ENCODE results near the gene HS1BP3. TPM values are rescaled to one million over a fixed set of nuclear protein-coding genes. Genes with fewer than 3 reads are reported as not detected.

Gene HS1BP3
- total RNA-seq, 1 donor from 2014 or later, result 19.6 TPM

GRCh38 chr2:20592106-20593071 is 58.5 kb downstream of the HS1BP3 start:
- no peak overlapping the region for H3K4me3 Mint-ChIP-seq
- no peak for DNase-seq (ENCODE audit: low read depth, low spot score)
- no peaks in the 10 kb centered on the region for H3K9me3 Mint-ChIP-seq
- no peaks in the 10 kb centered on the region for H3K36me3 Mint-ChIP-seq (ENCODE audit: low read depth)
- no peaks in the 10 kb centered on the region for H3K27me3 Mint-ChIP-seq (ENCODE audit: low read depth)
- H3K27ac Mint-ChIP-seq (ENCODE audit: unreplicated experiment), result no peak overlapping the region
- H3K4me1 Mint-ChIP-seq, result peaks cover 64% of the 10 kb centered on the region
- TF ChIP-seq, protein P1, sequence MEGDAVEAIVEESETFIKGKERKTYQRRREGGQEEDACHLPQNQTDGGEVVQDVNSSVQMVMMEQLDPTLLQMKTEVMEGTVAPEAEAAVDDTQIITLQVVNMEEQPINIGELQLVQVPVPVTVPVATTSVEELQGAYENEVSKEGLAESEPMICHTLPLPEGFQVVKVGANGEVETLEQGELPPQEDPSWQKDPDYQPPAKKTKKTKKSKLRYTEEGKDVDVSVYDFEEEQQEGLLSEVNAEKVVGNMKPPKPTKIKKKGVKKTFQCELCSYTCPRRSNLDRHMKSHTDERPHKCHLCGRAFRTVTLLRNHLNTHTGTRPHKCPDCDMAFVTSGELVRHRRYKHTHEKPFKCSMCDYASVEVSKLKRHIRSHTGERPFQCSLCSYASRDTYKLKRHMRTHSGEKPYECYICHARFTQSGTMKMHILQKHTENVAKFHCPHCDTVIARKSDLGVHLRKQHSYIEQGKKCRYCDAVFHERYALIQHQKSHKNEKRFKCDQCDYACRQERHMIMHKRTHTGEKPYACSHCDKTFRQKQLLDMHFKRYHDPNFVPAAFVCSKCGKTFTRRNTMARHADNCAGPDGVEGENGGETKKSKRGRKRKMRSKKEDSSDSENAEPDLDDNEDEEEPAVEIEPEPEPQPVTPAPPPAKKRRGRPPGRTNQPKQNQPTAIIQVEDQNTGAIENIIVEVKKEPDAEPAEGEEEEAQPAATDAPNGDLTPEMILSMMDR (conservative IDR thresholded peaks at IDR 0.05), result no peak

DNA sequence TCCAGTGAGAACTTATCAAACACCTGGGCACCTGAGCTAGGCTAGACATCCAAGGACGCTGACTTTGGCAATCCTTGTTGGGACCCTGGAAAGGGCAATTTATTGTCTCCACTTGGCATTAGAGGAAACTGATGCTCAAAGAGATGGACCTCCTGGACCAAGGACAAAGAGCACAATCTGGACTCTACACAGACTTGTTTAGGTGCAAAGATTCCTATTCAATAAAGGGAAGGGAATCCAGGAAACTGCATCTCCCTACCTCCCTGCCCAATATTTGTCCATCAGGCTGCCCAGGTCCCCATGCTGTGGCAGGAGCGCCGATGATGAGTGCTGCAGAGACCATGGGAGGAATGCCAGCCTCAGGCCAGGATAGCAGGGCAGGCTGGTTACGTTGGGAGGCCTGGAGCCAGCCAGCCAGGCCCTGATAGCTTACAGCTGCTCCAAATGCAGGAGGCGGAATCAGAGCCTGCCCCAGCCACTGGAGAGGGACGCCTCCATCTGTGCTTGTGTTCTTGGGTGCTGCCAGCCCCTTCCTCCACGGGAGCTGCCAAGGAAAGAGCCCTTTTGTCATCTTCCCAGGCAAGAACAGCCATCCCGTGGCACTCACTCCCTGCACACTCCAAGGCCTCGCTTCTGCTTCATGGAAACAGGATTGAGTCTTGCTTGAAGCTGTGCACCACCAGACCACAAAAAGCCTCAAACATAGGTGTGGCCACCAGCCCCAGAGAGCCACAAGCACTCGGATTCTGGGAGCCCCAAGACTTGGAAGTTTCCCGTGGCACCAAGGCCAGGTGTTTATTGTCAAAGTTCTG is 60.0 kb downstream of the HS1BP3 start:
- Mint-ChIP-seq H3K9me3 (no peaks in the 10 kb centered on the region), H3K4me1 (peaks cover 60% of the 10 kb centered on the region), H3K27me3 (ENCODE audit: low read depth) (no peaks in the 10 kb centered on the region), H3K27ac (ENCODE audit: unreplicated experiment) (peak overlapping the region; percentile 39), H3K4me3 (no peak overlapping the region), H3K36me3 (ENCODE audit: low read depth) (no peaks in the 10 kb centered on the region)
- DNase-seq (ENCODE audit: low read depth, low spot score), result no peak
- TF ChIP-seq, protein P1 (conservative IDR thresholded peaks at IDR 0.05), result no peak

- H3K27ac Mint-ChIP-seq (ENCODE audit: unreplicated experiment), result peak overlapping the region; percentile 82
- TF ChIP-seq, protein P1 (conservative IDR thresholded peaks at IDR 0.05), result no peak
- H3K36me3 Mint-ChIP-seq (ENCODE audit: low read depth), result no peaks in the 10 kb centered on the region
- DNase-seq (ENCODE audit: low read depth, low spot score), result no peak
- no peaks in the 10 kb centered on the region for H3K27me3 Mint-ChIP-seq (ENCODE audit: low read depth)
- peaks cover 60% of the 10 kb centered on the region for H3K4me1 Mint-ChIP-seq
- H3K9me3 Mint-ChIP-seq, result no peaks in the 10 kb centered on the region
- H3K4me3 Mint-ChIP-seq, result no peak overlapping the region
Measured at GRCh38 chr2:20589975-20590703, 60.8 kb downstream of the HS1BP3 start.

DNA sequence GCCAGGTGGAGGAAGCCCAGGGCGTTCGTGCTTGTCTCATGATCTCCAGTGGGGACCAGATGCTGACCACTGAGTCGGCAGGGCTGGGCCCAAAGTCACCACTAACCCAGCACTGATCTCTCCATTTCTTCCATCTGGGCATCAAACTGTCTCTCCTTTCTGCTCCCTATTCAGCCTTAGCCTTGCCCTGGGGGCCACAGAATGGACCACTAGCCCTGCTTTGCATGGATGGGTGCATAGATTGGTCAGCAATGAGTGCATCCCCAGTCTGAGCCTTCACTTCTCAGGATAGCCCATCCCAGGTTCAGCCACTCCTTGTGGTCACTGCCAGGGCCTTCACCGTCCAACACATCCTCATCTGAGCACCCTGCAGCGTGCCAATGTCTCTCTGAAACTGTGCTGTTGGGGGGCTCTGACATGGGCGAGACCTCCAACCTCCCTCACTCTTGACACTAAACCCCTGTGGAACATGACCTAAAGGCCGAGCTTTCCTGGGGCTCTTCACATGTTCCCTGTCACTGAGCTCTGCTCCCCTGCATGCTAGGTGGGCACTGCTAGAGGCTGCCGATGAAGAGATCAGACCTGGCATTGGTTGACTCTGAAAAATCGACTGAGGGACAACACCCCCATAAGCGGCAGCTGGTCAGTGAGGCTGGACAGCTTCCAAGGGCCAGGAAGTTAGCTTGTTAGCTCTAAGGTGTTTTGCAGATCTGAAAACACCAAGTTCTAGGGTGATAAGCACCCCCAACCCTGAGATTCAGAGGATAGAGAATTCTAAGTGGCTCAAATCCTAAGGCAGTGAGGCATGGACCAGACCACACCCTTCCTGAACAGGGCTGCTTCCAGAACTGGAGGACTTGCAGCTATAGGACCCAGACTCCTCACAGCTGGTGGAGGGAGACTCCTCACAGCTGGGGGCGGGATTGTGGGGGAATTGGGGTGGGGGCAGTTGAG is 61.7 kb downstream of the HS1BP3 start:
- Mint-ChIP-seq H3K27me3 (ENCODE audit: low read depth) (no peaks in the 10 kb centered on the region), H3K36me3 (ENCODE audit: low read depth) (no peaks in the 10 kb centered on the region), H3K4me3 (no peak overlapping the region), H3K27ac (ENCODE audit: unreplicated experiment) (no peak overlapping the region), H3K4me1 (peaks cover 60% of the 10 kb centered on the region), H3K9me3 (no peaks in the 10 kb centered on the region)
- TF ChIP-seq, protein P1 (conservative IDR thresholded peaks at IDR 0.05), result no peak
- no peak for DNase-seq (ENCODE audit: low read depth, low spot score)

Data from neural crest cell (in vitro differentiated cells).